Measurements from ENCODE around the gene CPT1A.

Gene CPT1A

GRCh38 chr11:68831124-68831523, 10.6 kb downstream of the CPT1A start:
- no peak for DNase-seq (ENCODE audit: low spot score)

- no peak for DNase-seq (ENCODE audit: low spot score)
These were observed 12.1 kb downstream of the CPT1A start for GRCh38 chr11:68829581-68829980.

GRCh38 chr11:68828957-68829356, 12.8 kb downstream of the CPT1A start:
- DNase-seq (ENCODE audit: low spot score) = no peak

- no peak for DNase-seq (ENCODE audit: low spot score)
These were observed 13.4 kb downstream of the CPT1A start for GRCh38 chr11:68828155-68828931.

- no peak for DNase-seq (ENCODE audit: low spot score)
These were observed 14.0 kb downstream of the CPT1A start for GRCh38 chr11:68827733-68828132.

GRCh38 chr11:68826726-68827125, 15.0 kb downstream of the CPT1A start:
- no peak for DNase-seq (ENCODE audit: low spot score)

- no peak for DNase-seq (ENCODE audit: low spot score)
These were observed 16.1 kb downstream of the CPT1A start for GRCh38 chr11:68825571-68825970.

- no peak for DNase-seq (ENCODE audit: low spot score)
These were observed 19.2 kb downstream of the CPT1A start for GRCh38 chr11:68822546-68822945.

GRCh38 chr11:68821670-68822069, 20.0 kb downstream of the CPT1A start:
- no peak for DNase-seq (ENCODE audit: low spot score)

GRCh38 chr11:68819362-68819761, 22.4 kb downstream of the CPT1A start:
- DNase-seq (ENCODE audit: low spot score) = no peak

GRCh38 chr11:68818181-68818580, 23.5 kb downstream of the CPT1A start:
- DNase-seq (ENCODE audit: low spot score) = no peak

GRCh38 chr11:68817554-68817953, 24.2 kb downstream of the CPT1A start:
- no peak for DNase-seq (ENCODE audit: low spot score)

GRCh38 chr11:68816917-68817419, 24.7 kb downstream of the CPT1A start:
- no peak for DNase-seq (ENCODE audit: low spot score)

- no peak for DNase-seq (ENCODE audit: low spot score)
These were observed 25.4 kb downstream of the CPT1A start for GRCh38 chr11:68816251-68816776.

GRCh38 chr11:68813773-68814172, 27.9 kb downstream of the CPT1A start:
- no peak for DNase-seq (ENCODE audit: low spot score)

GRCh38 chr11:68812526-68812925, 29.2 kb downstream of the CPT1A start:
- DNase-seq (ENCODE audit: low spot score) = no peak

- peak; percentile 36 for DNase-seq (ENCODE audit: low spot score)
These were observed 31.6 kb downstream of the CPT1A start for GRCh38 chr11:68810164-68810563.

- DNase-seq (ENCODE audit: low spot score) = no peak
These were observed 32.2 kb downstream of the CPT1A start for GRCh38 chr11:68809506-68809905.

GRCh38 chr11:68808787-68809186, 32.9 kb downstream of the CPT1A start:
- no peak for DNase-seq (ENCODE audit: low spot score)

GRCh38 chr11:68806931-68807844, 34.5 kb downstream of the CPT1A start:
- DNase-seq (ENCODE audit: low spot score) = peak; percentile 69

GRCh38 chr11:68804786-68805185, 36.9 kb downstream of the CPT1A start:
- DNase-seq (ENCODE audit: low spot score) = no peak

GRCh38 chr11:68803766-68804165, 38.0 kb downstream of the CPT1A start:
- DNase-seq (ENCODE audit: low spot score) = no peak

Measured in hepatic stellate cell (primary cell).